Measurements from ENCODE around the gene PTTG1.

The PTTG1 gene

DNA sequence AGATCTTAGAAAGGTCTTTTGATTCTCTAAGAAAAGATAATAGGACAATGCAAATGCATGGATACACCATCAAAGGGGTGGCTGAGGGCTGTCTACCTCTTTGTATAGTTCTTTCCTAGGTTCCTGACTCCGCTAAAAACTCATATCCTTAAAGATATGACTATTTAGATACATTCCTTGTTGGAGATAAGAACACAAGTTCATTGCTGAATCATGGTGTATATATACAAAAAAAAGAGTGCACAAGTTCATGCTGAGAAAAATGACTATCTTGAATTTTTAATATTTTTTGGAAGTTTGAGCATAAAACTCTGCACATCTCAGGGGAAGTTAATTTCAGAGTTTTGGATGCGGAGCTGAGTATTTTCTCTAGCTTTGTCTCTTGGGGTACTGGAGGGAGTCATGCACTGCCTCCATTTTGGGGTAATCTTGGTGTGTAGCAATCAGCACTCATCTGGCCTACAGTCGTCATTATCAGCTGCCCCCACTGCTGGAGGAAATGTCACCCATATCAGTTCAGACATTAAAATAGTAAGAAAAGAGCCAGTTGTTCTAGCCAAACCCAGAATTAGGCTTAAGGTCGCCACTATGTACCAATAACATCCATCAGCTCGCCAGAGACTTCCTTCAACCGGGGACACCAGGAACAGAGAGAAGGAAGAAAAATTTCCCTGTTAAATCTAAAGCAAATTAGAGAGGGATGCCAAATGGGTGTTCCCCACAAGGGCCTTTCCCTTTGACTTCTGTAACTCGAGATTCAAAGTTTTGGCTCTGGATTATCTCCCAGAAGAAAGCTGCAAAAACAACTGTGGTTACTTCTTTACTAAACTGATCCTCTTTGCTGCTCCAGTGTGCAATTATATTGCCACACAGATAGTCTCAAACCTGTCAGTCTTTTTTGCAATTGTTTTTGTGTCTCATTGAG, 49.0 kb downstream of the PTTG1 start:
- peak; percentile 56 for DNase-seq (ENCODE audit: low read depth)
- TF ChIP-seq MYC (IDR thresholded peaks at IDR 0.05; ENCODE audit: low read depth, low read length) (no peak), POLR2A (IDR thresholded peaks at IDR 0.05; ENCODE audit: extremely low read depth, insufficient read length) (no peak)
- TF ChIP-seq, protein P1, sequence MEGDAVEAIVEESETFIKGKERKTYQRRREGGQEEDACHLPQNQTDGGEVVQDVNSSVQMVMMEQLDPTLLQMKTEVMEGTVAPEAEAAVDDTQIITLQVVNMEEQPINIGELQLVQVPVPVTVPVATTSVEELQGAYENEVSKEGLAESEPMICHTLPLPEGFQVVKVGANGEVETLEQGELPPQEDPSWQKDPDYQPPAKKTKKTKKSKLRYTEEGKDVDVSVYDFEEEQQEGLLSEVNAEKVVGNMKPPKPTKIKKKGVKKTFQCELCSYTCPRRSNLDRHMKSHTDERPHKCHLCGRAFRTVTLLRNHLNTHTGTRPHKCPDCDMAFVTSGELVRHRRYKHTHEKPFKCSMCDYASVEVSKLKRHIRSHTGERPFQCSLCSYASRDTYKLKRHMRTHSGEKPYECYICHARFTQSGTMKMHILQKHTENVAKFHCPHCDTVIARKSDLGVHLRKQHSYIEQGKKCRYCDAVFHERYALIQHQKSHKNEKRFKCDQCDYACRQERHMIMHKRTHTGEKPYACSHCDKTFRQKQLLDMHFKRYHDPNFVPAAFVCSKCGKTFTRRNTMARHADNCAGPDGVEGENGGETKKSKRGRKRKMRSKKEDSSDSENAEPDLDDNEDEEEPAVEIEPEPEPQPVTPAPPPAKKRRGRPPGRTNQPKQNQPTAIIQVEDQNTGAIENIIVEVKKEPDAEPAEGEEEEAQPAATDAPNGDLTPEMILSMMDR (IDR thresholded peaks at IDR 0.05; ENCODE audit: low read depth, low read length): no peak
- TF ChIP-seq, protein P2, sequence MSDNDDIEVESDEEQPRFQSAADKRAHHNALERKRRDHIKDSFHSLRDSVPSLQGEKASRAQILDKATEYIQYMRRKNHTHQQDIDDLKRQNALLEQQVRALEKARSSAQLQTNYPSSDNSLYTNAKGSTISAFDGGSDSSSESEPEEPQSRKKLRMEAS (IDR thresholded peaks at IDR 0.05; ENCODE audit: low read depth, low read length): no peak
- H3K4me3 ChIP-seq (ENCODE audit: low read depth, low read length): peak overlapping the region; percentile 84

DNA sequence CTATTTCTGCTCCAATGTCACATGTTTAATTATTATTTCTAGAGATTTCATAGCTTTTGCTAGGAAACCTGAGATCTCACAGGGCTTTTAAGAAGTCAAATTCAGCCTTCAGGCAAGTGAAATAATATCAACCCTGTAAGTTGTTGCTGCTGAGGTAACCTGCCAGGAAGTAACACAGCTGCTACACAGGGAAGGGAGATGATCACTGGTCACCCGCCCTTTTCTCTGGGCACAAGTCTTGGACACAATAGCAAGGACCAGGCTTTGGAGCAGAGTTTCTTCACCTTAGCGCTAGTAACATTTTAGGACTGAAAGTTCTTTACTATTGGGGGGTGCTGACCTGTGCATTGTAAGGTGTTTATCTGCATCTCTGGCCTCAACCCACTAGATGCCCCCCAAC, 50.1 kb downstream of the PTTG1 start:
- no peak overlapping the region for H3K4me3 ChIP-seq (ENCODE audit: low read depth, low read length)
- peak; percentile 22 for DNase-seq (ENCODE audit: low read depth)

DNA sequence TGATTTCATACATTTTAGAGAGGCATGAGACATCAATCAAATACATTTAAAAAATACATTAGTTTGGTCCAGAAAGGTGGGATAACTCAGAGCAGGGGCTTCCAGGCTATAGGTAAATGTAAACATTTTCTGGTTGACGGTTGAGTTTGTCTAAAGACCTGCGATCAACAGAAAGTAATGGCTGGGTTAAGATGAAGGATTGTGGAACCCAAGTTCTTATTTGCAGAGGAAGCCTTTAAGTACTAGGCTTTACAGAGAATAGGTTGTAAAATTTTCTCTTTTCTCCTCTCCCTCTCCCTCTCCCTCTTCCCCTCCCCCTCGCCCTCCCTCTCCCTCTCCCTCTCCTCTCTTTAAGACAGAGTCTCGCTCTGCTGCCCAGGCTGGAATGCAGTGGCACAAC, 50.8 kb downstream of the PTTG1 start:
- no peak overlapping the region for H3K4me3 ChIP-seq (ENCODE audit: low read depth, low read length)
- DNase-seq (ENCODE audit: low read depth): no peak
- no peak for TF ChIP-seq POLR2A (IDR thresholded peaks at IDR 0.05; ENCODE audit: extremely low read depth, insufficient read length)
- TF ChIP-seq, protein P1 (IDR thresholded peaks at IDR 0.05; ENCODE audit: low read depth, low read length): no peak
- no peak for TF ChIP-seq MYC (IDR thresholded peaks at IDR 0.05; ENCODE audit: low read depth, low read length)
- TF ChIP-seq, protein P2 (IDR thresholded peaks at IDR 0.05; ENCODE audit: low read depth, low read length): no peak

More for the DNA sequence above, 50.1 kb downstream of the PTTG1 start:
- TF ChIP-seq, protein P1 (IDR thresholded peaks at IDR 0.05; ENCODE audit: low read depth, low read length): no peak
- no peak for TF ChIP-seq POLR2A (IDR thresholded peaks at IDR 0.05; ENCODE audit: extremely low read depth, insufficient read length)
- TF ChIP-seq MYC (IDR thresholded peaks at IDR 0.05; ENCODE audit: low read depth, low read length): no peak
- TF ChIP-seq, protein P2 (IDR thresholded peaks at IDR 0.05; ENCODE audit: low read depth, low read length): no peak

DNA sequence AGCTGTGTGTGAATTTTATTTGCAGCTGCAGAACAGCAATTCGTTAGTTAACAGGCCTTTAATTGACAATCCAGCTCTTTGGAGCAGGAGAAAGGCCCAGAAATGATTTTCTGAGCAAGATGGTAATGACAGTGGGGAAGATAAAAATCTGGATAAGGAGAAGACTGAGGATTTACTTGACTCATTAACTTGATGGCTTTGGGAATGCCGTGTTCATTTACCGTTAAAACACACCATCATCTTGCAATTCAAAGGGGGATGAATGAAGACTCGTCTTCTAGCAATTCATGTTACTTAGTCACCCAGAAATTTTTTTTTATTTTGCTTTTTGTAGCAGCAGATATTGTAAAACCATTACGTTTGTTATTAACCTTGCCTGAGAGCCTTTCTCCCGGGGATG, 52.0 kb downstream of the PTTG1 start:
- TF ChIP-seq, protein P1 (IDR thresholded peaks at IDR 0.05; ENCODE audit: low read depth, low read length): no peak
- TF ChIP-seq, protein P2 (IDR thresholded peaks at IDR 0.05; ENCODE audit: low read depth, low read length): no peak
- TF ChIP-seq MYC (IDR thresholded peaks at IDR 0.05; ENCODE audit: low read depth, low read length) (no peak), POLR2A (IDR thresholded peaks at IDR 0.05; ENCODE audit: extremely low read depth, insufficient read length) (no peak)
- H3K4me3 ChIP-seq (ENCODE audit: low read depth, low read length): no peak overlapping the region
- DNase-seq (ENCODE audit: low read depth): no peak

DNA sequence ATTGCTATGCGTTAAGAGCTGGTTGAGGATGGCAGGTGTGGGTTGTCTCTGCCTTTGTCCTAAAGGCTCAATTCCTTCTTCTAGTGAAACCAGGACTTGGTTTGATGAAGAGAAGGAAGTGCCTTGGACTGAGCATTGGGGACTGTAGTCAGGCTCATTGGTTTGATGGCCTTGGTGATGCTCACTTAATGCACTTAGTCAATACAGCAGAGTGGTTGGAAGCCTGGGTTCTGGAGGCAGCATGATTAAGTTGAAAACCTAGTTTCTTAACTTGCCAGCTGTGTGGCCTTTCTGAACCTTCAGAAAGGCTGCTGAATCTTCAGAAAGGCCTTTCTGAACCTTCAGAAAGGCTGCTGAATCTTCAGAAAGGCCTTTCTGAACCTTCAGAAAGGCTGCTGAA, 52.4 kb downstream of the PTTG1 start:
- TF ChIP-seq, protein P2 (IDR thresholded peaks at IDR 0.05; ENCODE audit: low read depth, low read length): no peak
- TF ChIP-seq POLR2A (IDR thresholded peaks at IDR 0.05; ENCODE audit: extremely low read depth, insufficient read length) (no peak), MYC (IDR thresholded peaks at IDR 0.05; ENCODE audit: low read depth, low read length) (no peak)
- TF ChIP-seq, protein P1 (IDR thresholded peaks at IDR 0.05; ENCODE audit: low read depth, low read length): no peak
- H3K4me3 ChIP-seq (ENCODE audit: low read depth, low read length): no peak overlapping the region
- DNase-seq (ENCODE audit: low read depth): no peak

All from NB4 (cell line).